ENCODE measurements around the gene MMD2. TPM values are rescaled to one million over a fixed set of nuclear protein-coding genes. Genes with fewer than 3 reads are reported as not detected.

The MMD2 gene
- total RNA-seq, 4 donors from 2014 or later, result not detected

DNA sequence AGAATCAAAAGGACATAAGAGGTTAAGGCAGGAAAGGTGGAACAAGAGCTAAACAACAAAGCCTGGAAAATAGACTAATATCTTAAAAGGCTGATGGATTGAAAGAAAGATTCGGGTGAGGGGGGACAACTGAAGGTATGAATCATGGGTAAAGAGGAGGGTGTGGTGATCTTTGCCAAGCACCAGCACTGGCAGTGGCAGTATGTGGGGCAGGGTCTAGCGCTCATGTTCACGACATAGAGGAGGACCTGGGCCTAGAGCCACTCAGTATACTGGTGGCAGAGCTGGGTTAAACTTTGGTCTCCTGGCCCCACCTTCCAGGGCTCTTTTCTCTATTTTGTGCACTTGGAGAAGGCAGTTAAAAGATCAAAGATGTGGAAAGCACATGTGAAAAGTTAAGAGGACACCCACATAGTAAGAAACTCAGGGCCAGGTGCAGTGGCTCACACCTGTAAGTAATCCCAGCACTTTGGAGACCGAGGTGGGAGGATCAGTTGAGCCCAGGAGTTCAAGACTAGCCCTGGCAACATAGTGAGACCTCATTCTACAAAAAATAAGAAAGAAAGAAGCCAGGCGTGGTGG, 40.5 kb upstream of the MMD2 start:
- intact Hi-C loops (cut with DNase I), result no loop called here
- Histone ChIP-seq H3K36me3 (peaks cover 0 to 58% (median 6%) of the 10 kb centered on the region in 3 donors), H3K9me3 (no peaks in the 10 kb centered on the region), H3K4me3 (no peak overlapping the region), H3K27ac (no peak overlapping the region), H3K4me1 (peaks cover 0 to 11% (median 0%) of the 10 kb centered on the region in 3 donors), H3K27me3 (no peaks in the 10 kb centered on the region)
- WGBS, 2 donors, result 79 to 92% methylated on average over 5 of the region's 5 CpGs
- TF ChIP-seq, protein P1, sequence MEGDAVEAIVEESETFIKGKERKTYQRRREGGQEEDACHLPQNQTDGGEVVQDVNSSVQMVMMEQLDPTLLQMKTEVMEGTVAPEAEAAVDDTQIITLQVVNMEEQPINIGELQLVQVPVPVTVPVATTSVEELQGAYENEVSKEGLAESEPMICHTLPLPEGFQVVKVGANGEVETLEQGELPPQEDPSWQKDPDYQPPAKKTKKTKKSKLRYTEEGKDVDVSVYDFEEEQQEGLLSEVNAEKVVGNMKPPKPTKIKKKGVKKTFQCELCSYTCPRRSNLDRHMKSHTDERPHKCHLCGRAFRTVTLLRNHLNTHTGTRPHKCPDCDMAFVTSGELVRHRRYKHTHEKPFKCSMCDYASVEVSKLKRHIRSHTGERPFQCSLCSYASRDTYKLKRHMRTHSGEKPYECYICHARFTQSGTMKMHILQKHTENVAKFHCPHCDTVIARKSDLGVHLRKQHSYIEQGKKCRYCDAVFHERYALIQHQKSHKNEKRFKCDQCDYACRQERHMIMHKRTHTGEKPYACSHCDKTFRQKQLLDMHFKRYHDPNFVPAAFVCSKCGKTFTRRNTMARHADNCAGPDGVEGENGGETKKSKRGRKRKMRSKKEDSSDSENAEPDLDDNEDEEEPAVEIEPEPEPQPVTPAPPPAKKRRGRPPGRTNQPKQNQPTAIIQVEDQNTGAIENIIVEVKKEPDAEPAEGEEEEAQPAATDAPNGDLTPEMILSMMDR (IDR thresholded peaks at IDR 0.05), result no peak
- TF ChIP-seq POLR2A (IDR thresholded peaks at IDR 0.05), result no peak
- DNase-seq, result no peak

- TF ChIP-seq, protein P1 (IDR thresholded peaks at IDR 0.05), result no peak
- no peak for TF ChIP-seq POLR2A (IDR thresholded peaks at IDR 0.05)
- H3K27me3 ChIP-seq, result no peaks in the 10 kb centered on the region
- H3K9me3 ChIP-seq, result no peaks in the 10 kb centered on the region
- intact Hi-C loops (cut with DNase I), result no loop called here
- WGBS, 2 donors, result 86 to 89% methylated on average over 3 to 7 of the region's 7 CpGs
- no peak for DNase-seq
- no peak overlapping the region for H3K27ac ChIP-seq
- H3K4me3 ChIP-seq, result no peak overlapping the region
- H3K36me3 ChIP-seq, result peaks cover 0 to 63% (median 6%) of the 10 kb centered on the region in 3 donors
- H3K4me1 ChIP-seq, result peaks cover 0 to 11% (median 0%) of the 10 kb centered on the region in 3 donors
Measured at GRCh38 chr7:4998910-4999309, 39.9 kb upstream of the MMD2 start.

- WGBS, 2 donors, result 90 to 93% methylated on average over 3 of the region's 3 CpGs
Measured at GRCh38 chr7:4998244-4998643, 39.3 kb upstream of the MMD2 start.

DNA sequence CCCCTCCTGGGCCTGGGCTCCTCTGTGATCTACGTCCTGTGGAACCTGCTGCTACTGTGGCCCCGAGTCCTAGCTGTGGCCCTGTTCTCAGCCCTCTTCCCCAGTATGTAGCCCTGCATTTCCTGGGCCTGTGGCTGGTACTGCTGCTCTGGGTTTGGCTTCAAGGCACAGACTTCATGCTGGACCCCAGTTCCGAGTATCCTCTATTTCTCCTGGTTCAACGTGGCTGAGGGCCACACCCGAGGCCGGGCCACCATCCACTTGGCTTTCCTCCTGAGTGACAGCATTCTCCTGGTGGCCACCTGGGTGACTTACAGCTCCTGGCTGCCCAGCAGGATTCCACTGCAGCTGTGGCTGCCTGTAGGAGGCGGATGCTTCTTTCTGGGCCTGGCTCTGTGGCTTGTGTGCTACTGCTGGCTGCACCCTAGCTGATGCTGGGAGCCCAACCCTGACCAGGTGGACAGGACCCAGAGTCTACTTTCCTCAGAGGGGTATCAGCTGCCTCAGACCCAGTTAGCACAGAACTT, 37.8 kb upstream of the MMD2 start:
- Histone ChIP-seq H3K4me3 (no peak overlapping the region), H3K4me1 (peaks cover 0 to 4% (median 0%) of the 10 kb centered on the region in 3 donors), H3K27ac (no peak overlapping the region), H3K27me3 (no peaks in the 10 kb centered on the region), H3K36me3 (peaks cover 0 to 79% (median 10%) of the 10 kb centered on the region in 3 donors), H3K9me3 (no peaks in the 10 kb centered on the region)
- TF ChIP-seq, protein P1 (IDR thresholded peaks at IDR 0.05), result no peak
- TF ChIP-seq POLR2A (IDR thresholded peaks at IDR 0.05), result no peak
- intact Hi-C loops (cut with DNase I), result no loop called here
- 81 to 85% methylated on average over 6 of the region's 7 CpGs for WGBS, 2 donors
- no peak for DNase-seq

More at GRCh38 chr7:4998244-4998643, 39.3 kb upstream of the MMD2 start:
- TF ChIP-seq, protein P1 (IDR thresholded peaks at IDR 0.05), result no peak
- no peak for TF ChIP-seq POLR2A (IDR thresholded peaks at IDR 0.05)
- H3K4me3 ChIP-seq, result no peak overlapping the region
- peaks cover 0 to 70% (median 10%) of the 10 kb centered on the region in 3 donors for H3K36me3 ChIP-seq
- no peak overlapping the region for H3K27ac ChIP-seq
- intact Hi-C loops (cut with DNase I), result no loop called here
- DNase-seq, result no peak
- H3K9me3 ChIP-seq, result no peaks in the 10 kb centered on the region
- H3K27me3 ChIP-seq, result no peaks in the 10 kb centered on the region
- H3K4me1 ChIP-seq, result peaks cover 0 to 11% (median 0%) of the 10 kb centered on the region in 3 donors

- no peaks in the 10 kb centered on the region for H3K27me3 ChIP-seq
- no peak overlapping the region for H3K4me3 ChIP-seq
- intact Hi-C loops (cut with DNase I), result no loop called here
- WGBS, 2 donors, result 83 to 90% methylated on average over 5 to 10 of the region's 10 CpGs
- no peak overlapping the region for H3K27ac ChIP-seq
- H3K9me3 ChIP-seq, result no peaks in the 10 kb centered on the region
- TF ChIP-seq POLR2A (IDR thresholded peaks at IDR 0.05), result no peak
- TF ChIP-seq, protein P1 (IDR thresholded peaks at IDR 0.05), result no peak
- no peak for DNase-seq
- H3K4me1 ChIP-seq, result no peaks in the 10 kb centered on the region
- H3K36me3 ChIP-seq, result peaks cover 0 to 92% (median 10%) of the 10 kb centered on the region in 3 donors
Measured at GRCh38 chr7:4995429-4995969, 36.5 kb upstream of the MMD2 start.
